Spleen (tissue), 7 donors: ENCODE results near the gene STMN3.

Source experiments
- CTCF ChIP-seq, 11 experiments: fragments of 200-600 bp in 7 of 11; fragments of 450-650 bp in 4 of 11; sonication (generic) in 4 of 11; IDR thresholded peaks in 8 of 11; conservative IDR thresholded peaks in 3 of 11; 1 replicate in 7 of 11; 2 replicates in 4 of 11; pipeline versions ENCODE4 v1.4.0 to v1.8.0; 2016 to 2021; ENCODE audit warnings: antibody characterized with exemption in 11 of 11, inconsistent platforms in 4 of 11, mild to moderate bottlenecking in 1 of 11
- POLR2A ChIP-seq, 3 donors: fragments of 450-650 bp; IDR thresholded peaks; one replicate each; pipeline ENCODE4 v1.5.1; 2017; ENCODE audit warnings: antibody characterized with exemption in 3 of 3, mild to moderate bottlenecking in 1 of 3
- POLR2AphosphoS5 ChIP-seq, 3 donors: sonication (generic); formaldehyde crosslinking; IDR thresholded peaks; one replicate each; pipeline ENCODE4 v1.5.1; 2017; ENCODE audit warnings: antibody characterized with exemption in 3 of 3
- donor health status: DM: no; HTN: no; CAD: no; lungs with moderate emphysema.
- donor health status: DM: no; HTN: no; CAD: no.
- donor health status: DM: no; HTN: no; CAD: no.

DNA sequence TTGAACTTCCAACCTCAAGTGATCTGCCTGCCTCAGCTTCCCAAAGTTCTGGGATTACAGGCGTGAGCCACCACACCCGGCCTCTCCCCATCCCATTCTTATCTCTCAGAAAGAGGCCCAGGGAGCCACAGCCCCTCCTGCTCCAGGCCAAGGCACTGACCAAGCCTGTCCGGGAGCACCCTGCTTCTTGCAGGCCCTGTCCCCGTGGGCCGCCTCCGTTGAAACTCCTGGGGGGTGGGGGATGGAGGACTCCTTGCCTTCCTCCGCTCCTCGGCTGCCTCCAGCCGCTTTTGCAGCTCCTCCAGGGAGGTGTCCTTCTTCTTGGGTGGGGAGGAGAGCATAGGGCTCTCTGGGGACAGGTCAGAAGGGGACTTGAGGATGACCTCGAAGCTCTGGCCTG is 9.7 kb downstream of the STMN3 start:
- TF ChIP-seq CTCF (IDR thresholded peaks at IDR 0.05 in 8 of 11, conservative IDR thresholded peaks at IDR 0.05 in 3 of 11) (no peak), POLR2A (IDR thresholded peaks at IDR 0.05) (no peak), POLR2AphosphoS5 (IDR thresholded peaks at IDR 0.05) (no peak)
